Activated naive CD8-positive, alpha-beta T cell treated with anti-CD3 and anti-CD28 coated beads, Interleukin-2, amount 50 U/mL, for 24 hours (primary cell): ENCODE results near the gene IQCB1.
"Not testable (repeated sequence)": the region's sequence is repeated elsewhere in the genome, so short reads cannot be mapped to it uniquely, and the experiment has no call there.

Experiments
- ATAC-seq: fragments of 150-1000 bp; cut with Tn5 transposase; one replicate; pipeline ENCODE4 v1.10.0; 2021
- DNase-seq: peaks from one replicate; pipeline ENCODE4 v3.0.0; 2021
- H3K27ac Mint-ChIP-seq: one replicate; pipeline ENCODE4 v1.8.0; 2021; ENCODE audit warnings: mild to moderate bottlenecking, mixed read lengths
- H3K27me3 Mint-ChIP-seq: one replicate; pipeline ENCODE4 v1.8.0; 2021; ENCODE audit warnings: mixed read lengths
- H3K36me3 Mint-ChIP-seq: one replicate; pipeline ENCODE4 v1.8.0; 2021; ENCODE audit warnings: low read depth, mixed read lengths
- H3K4me1 Mint-ChIP-seq: one replicate; pipeline ENCODE4 v1.8.0; 2021; ENCODE audit warnings: mixed read lengths
- H3K4me3 Mint-ChIP-seq: one replicate; pipeline ENCODE4 v1.8.0; 2021; ENCODE audit warnings: mild to moderate bottlenecking, moderate library complexity, mixed read lengths
- H3K9me3 Mint-ChIP-seq: one replicate; pipeline ENCODE4 v1.8.0; 2021; ENCODE audit warnings: mixed read lengths

The IQCB1 gene, protein sequence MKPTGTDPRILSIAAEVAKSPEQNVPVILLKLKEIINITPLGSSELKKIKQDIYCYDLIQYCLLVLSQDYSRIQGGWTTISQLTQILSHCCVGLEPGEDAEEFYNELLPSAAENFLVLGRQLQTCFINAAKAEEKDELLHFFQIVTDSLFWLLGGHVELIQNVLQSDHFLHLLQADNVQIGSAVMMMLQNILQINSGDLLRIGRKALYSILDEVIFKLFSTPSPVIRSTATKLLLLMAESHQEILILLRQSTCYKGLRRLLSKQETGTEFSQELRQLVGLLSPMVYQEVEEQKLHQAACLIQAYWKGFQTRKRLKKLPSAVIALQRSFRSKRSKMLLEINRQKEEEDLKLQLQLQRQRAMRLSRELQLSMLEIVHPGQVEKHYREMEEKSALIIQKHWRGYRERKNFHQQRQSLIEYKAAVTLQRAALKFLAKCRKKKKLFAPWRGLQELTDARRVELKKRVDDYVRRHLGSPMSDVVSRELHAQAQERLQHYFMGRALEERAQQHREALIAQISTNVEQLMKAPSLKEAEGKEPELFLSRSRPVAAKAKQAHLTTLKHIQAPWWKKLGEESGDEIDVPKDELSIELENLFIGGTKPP

GRCh38 chr3:121834671-121835464 is at the start of gene IQCB1, which contains the start of gene EAF2:
Gene IQCB1 (minus strand): TSS chr3:121835060. CDS start chr3:121828960, 6,100 bp downstream.
Gene EAF2 (plus strand): TSS chr3:121835209. CDS start chr3:121835286, 77 bp downstream.
- peaks cover 38% of the 10 kb centered on the region for H3K36me3 Mint-ChIP-seq
- H3K4me1 Mint-ChIP-seq: peaks cover 48% of the 10 kb centered on the region
- ATAC-seq: peak; percentile 99
- no peaks in the 10 kb centered on the region for H3K9me3 Mint-ChIP-seq
- peak within 1 kb of the TSS; percentile 89 for H3K27ac Mint-ChIP-seq
- no peaks in the 10 kb centered on the region for H3K27me3 Mint-ChIP-seq
- H3K4me3 Mint-ChIP-seq: peak within 1 kb of the TSS; percentile 92
- DNase-seq: peak; percentile 95

GRCh38 chr3:121883507-121883906 is 48.6 kb upstream of the IQCB1 start:
- no peak overlapping the region for H3K27ac Mint-ChIP-seq
- no peaks in the 10 kb centered on the region for H3K4me1 Mint-ChIP-seq
- no peaks in the 10 kb centered on the region for H3K27me3 Mint-ChIP-seq
- DNase-seq: no peak
- H3K36me3 Mint-ChIP-seq: peaks cover 7% of the 10 kb centered on the region
- H3K4me3 Mint-ChIP-seq: no peak overlapping the region
- no peak for ATAC-seq
- no peaks in the 10 kb centered on the region for H3K9me3 Mint-ChIP-seq

GRCh38 chr3:121878411-121878810 is 43.6 kb upstream of the IQCB1 start:
- no peaks in the 10 kb centered on the region for H3K9me3 Mint-ChIP-seq
- no peak overlapping the region for H3K27ac Mint-ChIP-seq
- no peaks in the 10 kb centered on the region for H3K27me3 Mint-ChIP-seq
- peaks cover 10% of the 10 kb centered on the region for H3K36me3 Mint-ChIP-seq
- ATAC-seq (no peak), DNase-seq (no peak)
- H3K4me1 Mint-ChIP-seq: no peaks in the 10 kb centered on the region
- H3K4me3 Mint-ChIP-seq: no peak overlapping the region

- no peak for ATAC-seq
- no peaks in the 10 kb centered on the region for H3K27me3 Mint-ChIP-seq
- no peak overlapping the region for H3K4me3 Mint-ChIP-seq
- no peak for DNase-seq
- H3K27ac Mint-ChIP-seq: no peak overlapping the region
- peaks cover 6% of the 10 kb centered on the region for H3K4me1 Mint-ChIP-seq
- H3K9me3 Mint-ChIP-seq: no peaks in the 10 kb centered on the region
- H3K36me3 Mint-ChIP-seq: peaks cover 12% of the 10 kb centered on the region
These were observed 36.6 kb upstream of the IQCB1 start for GRCh38 chr3:121871430-121871829.

DNA sequence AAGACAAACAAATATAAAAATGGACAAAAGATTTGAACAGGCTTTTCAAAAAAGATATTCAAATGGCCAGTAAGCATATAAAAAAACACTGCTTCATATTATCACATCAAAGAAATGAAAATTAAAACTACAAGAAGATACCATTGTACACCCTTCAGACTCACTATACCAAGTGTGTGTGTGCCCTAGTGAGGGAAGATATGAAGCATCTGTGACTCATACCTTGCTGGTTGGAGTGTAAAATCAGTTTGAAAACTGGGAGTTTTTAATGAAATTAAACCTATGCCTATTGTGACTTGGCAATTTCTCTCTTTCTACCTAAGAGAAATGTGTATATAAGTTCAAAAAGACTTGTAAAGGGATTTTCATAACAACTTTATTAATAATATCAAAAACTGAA is 35.9 kb upstream of the IQCB1 start:
- ATAC-seq (peak; percentile 66), DNase-seq (no peak)
- Mint-ChIP-seq H3K27me3 (no peaks in the 10 kb centered on the region), H3K36me3 (peaks cover 16% of the 10 kb centered on the region), H3K4me3 (no peak overlapping the region), H3K4me1 (peaks cover 6% of the 10 kb centered on the region), H3K27ac (no peak overlapping the region), H3K9me3 (no peaks in the 10 kb centered on the region)

- Mint-ChIP-seq H3K4me1 (peaks cover 6% of the 10 kb centered on the region), H3K27me3 (no peaks in the 10 kb centered on the region), H3K36me3 (peaks cover 17% of the 10 kb centered on the region), H3K9me3 (no peaks in the 10 kb centered on the region), H3K27ac (no peak overlapping the region), H3K4me3 (no peak overlapping the region)
- no peak for DNase-seq
- no peak for ATAC-seq
These were observed 34.9 kb upstream of the IQCB1 start for GRCh38 chr3:121869736-121870135.

DNA sequence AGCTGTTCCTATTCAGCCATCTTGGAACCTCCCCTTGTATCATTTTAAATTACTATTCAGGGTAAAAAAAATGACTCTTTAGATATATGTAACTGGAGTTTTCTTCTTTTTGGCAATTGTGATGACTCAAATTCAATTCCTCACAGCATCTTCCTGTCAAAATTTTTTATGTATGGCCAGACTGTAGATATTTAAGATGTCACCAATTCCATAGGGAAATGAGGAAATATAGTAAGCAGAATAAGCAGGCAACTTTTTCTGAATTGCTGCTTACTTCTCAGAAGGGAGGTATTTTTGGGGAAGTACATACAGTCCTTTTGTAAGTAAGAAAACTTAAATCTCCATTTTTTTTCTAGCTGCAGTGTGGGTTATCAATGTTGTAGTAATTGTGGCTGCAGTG is 28.9 kb upstream of the IQCB1 start:
- Mint-ChIP-seq H3K36me3 (peaks cover 26% of the 10 kb centered on the region), H3K9me3 (no peaks in the 10 kb centered on the region), H3K27ac (no peak overlapping the region), H3K27me3 (no peaks in the 10 kb centered on the region), H3K4me3 (no peak overlapping the region), H3K4me1 (no peaks in the 10 kb centered on the region)
- ATAC-seq: no peak
- DNase-seq: no peak

DNA sequence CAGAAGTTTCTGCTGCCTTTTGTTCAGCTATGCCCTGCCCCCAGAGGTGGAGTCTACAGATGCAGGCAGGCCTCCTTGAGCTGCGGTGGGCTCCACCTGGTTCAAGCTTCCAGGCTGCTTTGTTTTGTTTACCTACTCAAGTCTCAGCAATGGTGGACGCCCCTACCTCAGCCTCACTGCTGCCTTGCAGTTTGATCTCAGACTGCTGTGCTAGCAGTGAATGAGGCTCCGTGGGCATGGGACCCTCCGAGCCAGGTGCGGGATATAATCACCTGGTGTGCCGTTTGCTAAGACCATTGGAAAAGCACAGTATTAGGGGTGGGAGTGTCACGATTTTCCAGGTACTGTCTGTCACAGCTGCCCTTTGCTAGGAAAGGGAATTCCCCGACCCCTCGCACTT is 28.4 kb upstream of the IQCB1 start:
- not testable (repeated sequence) for H3K4me1 Mint-ChIP-seq, ATAC-seq, H3K27me3 Mint-ChIP-seq, H3K27ac Mint-ChIP-seq, H3K4me3 Mint-ChIP-seq, H3K9me3 Mint-ChIP-seq, DNase-seq
- H3K36me3 Mint-ChIP-seq: peaks cover 30% of the 10 kb centered on the region

- H3K4me1 Mint-ChIP-seq, H3K9me3 Mint-ChIP-seq, H3K27me3 Mint-ChIP-seq, DNase-seq, ATAC-seq, H3K4me3 Mint-ChIP-seq, H3K27ac Mint-ChIP-seq: not testable (repeated sequence)
- peaks cover 32% of the 10 kb centered on the region for H3K36me3 Mint-ChIP-seq
These were observed 22.9 kb upstream of the IQCB1 start for GRCh38 chr3:121857778-121858177.

GRCh38 chr3:121855555-121855954 is 20.7 kb upstream of the IQCB1 start:
- H3K27me3 Mint-ChIP-seq: no peaks in the 10 kb centered on the region
- DNase-seq (no peak), ATAC-seq (no peak)
- peaks cover 22% of the 10 kb centered on the region for H3K36me3 Mint-ChIP-seq
- no peak overlapping the region for H3K27ac Mint-ChIP-seq
- H3K4me3 Mint-ChIP-seq: no peak overlapping the region
- H3K4me1 Mint-ChIP-seq: no peaks in the 10 kb centered on the region
- H3K9me3 Mint-ChIP-seq: no peaks in the 10 kb centered on the region

DNA sequence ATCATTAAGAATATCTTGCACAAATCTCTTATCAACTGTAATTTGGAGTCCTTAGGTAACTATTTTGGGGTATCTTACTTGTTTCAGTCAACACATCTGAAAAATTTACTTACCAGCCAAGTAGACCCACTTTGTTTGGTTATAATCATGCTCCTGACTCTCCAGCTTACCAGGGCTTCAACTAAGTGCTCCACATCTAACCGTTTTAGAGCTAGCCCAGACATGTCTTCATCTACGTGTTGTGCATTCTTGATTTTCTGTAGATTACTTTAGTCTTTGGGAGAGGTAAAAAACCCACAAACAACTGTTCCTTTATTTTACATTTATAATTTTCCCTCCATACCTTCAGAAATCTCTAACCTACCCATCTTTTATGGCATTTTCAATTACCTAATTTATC is 17.4 kb upstream of the IQCB1 start:
- no peak overlapping the region for H3K27ac Mint-ChIP-seq
- H3K36me3 Mint-ChIP-seq: peaks cover 10% of the 10 kb centered on the region

DNA sequence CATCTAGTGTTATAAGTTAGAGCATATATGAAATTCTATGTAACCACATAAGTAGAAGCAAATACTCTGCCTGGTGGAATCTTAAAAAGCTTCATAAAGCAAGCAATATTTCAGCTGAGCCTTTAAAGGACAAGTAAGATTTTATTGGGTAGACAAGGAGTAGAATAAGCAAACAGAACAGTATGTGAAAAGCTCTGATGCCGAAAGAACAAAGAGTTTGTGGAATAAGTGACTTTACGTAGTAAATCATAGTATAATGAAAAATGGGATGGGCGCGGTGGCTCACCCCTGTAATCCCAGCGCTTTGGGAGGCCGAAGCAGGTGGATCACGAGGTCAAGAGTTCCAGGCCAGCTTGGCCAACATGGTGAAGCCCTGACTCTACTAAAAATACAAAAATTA is 10.0 kb upstream of the IQCB1 start:
- H3K36me3 Mint-ChIP-seq: peaks cover 4% of the 10 kb centered on the region
- no peak overlapping the region for H3K27ac Mint-ChIP-seq
- no peaks in the 10 kb centered on the region for H3K4me1 Mint-ChIP-seq
- no peak for DNase-seq
- no peak for ATAC-seq
- no peaks in the 10 kb centered on the region for H3K27me3 Mint-ChIP-seq
- H3K9me3 Mint-ChIP-seq: no peaks in the 10 kb centered on the region
- H3K4me3 Mint-ChIP-seq: no peak overlapping the region

More for the DNA sequence above, 17.4 kb upstream of the IQCB1 start:
- Mint-ChIP-seq H3K27me3 (no peaks in the 10 kb centered on the region), H3K4me1 (no peaks in the 10 kb centered on the region), H3K4me3 (no peak overlapping the region), H3K9me3 (no peaks in the 10 kb centered on the region)
- ATAC-seq (no peak), DNase-seq (no peak)

DNA sequence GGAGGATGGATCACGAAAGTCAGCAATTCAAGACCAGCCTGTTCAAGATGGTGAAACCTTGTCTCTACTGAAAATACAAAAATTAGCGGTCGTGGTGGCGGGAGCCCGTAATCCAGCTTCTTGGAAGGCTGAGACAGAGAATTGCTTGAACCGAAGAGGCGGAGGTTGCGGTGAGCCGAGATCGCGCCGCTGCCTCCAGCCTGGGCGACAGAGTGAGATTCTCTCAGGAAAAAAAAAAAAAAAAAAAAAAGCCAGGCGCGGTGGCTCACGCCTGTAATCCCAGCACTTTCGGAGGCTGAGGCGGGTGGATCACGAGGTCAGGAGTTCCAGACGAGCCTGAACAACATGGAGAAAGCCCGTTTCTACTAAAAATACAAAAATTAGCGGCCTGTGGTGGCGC is 5.1 kb upstream of the IQCB1 start:
- Mint-ChIP-seq H3K4me3 (no peak overlapping the region), H3K9me3 (no peaks in the 10 kb centered on the region), H3K4me1 (peaks cover 13% of the 10 kb centered on the region), H3K27ac (no peak overlapping the region), H3K27me3 (no peaks in the 10 kb centered on the region), H3K36me3 (peaks cover 3% of the 10 kb centered on the region)
- DNase-seq: no peak
- no peak for ATAC-seq

GRCh38 chr3:121836481-121836880 is 1.6 kb upstream of the IQCB1 start:
- no peaks in the 10 kb centered on the region for H3K9me3 Mint-ChIP-seq
- H3K27me3 Mint-ChIP-seq: no peaks in the 10 kb centered on the region
- ATAC-seq (no peak), DNase-seq (no peak)
- peaks cover 28% of the 10 kb centered on the region for H3K36me3 Mint-ChIP-seq
- H3K4me1 Mint-ChIP-seq: peaks cover 39% of the 10 kb centered on the region
- H3K27ac Mint-ChIP-seq: no peak overlapping the region
- H3K4me3 Mint-ChIP-seq: peak overlapping the region; percentile 92

GRCh38 chr3:121836064-121836463 is 1.2 kb upstream of the IQCB1 start:
- Mint-ChIP-seq H3K4me3 (peak overlapping the region; percentile 92), H3K27ac (peak overlapping the region; percentile 25), H3K4me1 (peaks cover 43% of the 10 kb centered on the region), H3K27me3 (no peaks in the 10 kb centered on the region), H3K36me3 (peaks cover 32% of the 10 kb centered on the region), H3K9me3 (no peaks in the 10 kb centered on the region)
- no peak for ATAC-seq
- no peak for DNase-seq
